ENCODE results near the gene CYBA.

The CYBA gene

GRCh38 chr16:88631920-88632586, 18.8 kb downstream of the CYBA start:
- H3K4me3 ChIP-seq (ENCODE audit: low read depth, low read length): no peak overlapping the region

DNA sequence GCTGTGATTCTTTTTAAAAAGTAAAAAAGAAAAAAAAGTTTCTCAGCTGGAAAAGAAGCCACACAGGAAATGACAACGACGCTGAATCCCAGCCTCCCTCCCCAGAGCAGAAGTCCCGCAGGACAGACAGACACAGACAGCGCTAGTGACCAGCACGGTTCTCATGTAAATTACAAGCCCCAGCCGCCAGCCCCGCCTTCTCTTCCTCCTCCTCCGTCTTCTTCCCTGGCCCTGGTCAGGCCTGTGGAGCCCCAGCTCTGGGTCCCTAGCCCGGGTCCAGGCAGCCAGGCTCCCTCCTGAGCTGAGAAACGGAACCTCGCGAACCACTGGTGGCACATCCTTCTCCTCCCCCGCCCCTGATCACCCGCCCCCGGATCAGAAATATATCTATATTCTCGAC, 19.5 kb downstream of the CYBA start:
- H3K4me3 ChIP-seq (ENCODE audit: low read depth, low read length): no peak overlapping the region

GRCh38 chr16:88630941-88631340, 19.9 kb downstream of the CYBA start:
- H3K4me3 ChIP-seq (ENCODE audit: low read depth, low read length): no peak overlapping the region

DNA sequence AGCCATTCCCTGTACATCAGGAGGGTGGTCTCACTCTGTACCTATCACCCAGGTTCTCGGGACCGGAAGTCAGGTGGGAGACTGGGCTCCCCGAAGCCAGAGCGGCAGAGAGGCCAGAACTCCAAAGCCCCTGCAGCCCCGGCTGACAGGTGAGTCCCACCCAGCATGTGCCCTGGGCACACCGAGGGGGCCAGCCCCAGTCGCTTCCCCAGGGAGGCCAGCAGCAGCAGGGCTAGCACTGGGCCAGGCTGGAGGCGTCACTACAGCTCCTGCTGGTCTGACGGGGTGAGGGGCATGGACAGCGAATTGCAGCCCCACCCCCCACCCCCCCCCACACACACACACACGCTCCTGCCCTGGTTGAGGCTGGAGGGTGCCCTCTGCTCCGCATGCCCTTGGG, 20.4 kb downstream of the CYBA start:
- H3K4me3 ChIP-seq (ENCODE audit: low read depth, low read length): no peak overlapping the region

DNA sequence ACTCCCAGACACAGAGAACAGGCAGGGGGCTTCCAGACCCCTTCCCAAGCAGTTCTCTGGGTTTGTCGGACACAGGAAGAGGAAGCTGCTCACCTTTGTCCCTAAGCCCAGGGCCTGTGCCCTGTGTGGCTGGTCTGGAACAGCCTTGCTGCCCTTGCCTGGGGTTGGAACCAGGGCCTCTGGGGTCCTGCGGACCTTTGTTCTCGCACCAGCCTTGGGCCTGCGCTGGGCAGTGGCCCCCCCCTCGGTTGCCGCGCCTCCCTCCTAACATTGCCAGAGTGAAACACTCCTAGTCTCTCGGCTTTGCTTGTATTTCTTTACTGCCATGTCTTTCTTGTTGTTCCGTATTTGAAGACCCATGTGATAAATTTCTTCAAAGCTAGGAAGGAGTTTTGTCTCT, 21.0 kb downstream of the CYBA start:
- H3K4me3 ChIP-seq (ENCODE audit: low read depth, low read length): no peak overlapping the region

DNA sequence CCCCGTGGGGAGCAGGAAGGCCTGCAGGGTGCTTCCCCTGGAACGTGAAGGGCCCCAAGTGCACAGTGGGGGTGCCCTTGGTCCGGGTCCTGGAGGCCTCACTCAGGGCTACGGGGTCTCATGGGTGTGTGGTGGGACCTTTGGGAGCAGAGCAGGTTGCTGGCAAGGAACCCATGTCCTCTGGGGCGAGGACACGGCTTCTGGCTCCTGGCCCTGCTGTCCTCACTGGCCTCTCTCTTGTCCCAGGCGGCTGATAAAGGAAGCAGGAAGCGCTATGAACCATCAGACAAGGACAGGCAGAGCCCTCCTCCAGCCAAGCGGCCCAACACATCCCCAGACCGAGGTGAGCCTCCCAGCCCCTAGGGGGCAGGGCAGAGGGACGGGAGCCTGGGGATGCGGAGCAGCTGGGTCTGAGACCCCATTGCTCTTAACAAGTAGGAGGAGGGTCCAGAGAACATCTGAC, 22.3 kb downstream of the CYBA start:
- H3K4me3 ChIP-seq (ENCODE audit: low read depth, low read length): no peak overlapping the region

- H3K4me3 ChIP-seq (ENCODE audit: low read depth, low read length): no peak overlapping the region
Measured at GRCh38 chr16:88627531-88628411, 23.1 kb downstream of the CYBA start.

GRCh38 chr16:88626646-88627045, 24.2 kb downstream of the CYBA start:
- H3K4me3 ChIP-seq (ENCODE audit: low read depth, low read length): no peak overlapping the region

DNA sequence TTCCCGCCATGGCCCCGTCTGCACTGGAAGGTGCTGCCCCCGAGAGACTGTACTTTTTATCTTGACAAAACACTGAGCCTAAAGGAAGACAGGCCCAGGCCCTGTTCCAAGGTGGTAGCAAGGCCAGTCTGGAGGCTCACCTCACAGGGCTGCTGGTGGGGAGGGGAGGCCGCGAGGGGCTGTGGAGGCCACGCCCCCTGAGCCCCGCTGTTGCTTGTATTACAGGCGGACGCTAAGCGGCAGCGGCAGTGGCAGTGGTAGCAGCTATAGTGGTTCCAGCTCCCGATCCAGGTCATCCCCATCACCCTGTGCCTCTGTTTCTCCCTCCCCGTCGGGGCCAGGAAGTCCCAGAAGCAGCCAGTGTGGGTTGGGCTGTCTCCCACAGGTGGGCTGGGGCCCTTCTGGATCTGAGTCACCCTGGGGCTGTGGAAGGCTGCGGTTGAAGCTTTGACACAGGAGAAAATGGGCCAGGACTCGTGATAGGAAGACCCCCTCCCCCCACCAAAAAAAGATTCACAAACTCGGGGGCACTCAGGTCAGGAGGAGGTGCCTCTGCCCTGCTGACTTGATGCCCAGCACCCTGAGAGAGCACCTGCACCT, 25.8 kb downstream of the CYBA start:
- no peak overlapping the region for H3K4me3 ChIP-seq (ENCODE audit: low read depth, low read length)

DNA sequence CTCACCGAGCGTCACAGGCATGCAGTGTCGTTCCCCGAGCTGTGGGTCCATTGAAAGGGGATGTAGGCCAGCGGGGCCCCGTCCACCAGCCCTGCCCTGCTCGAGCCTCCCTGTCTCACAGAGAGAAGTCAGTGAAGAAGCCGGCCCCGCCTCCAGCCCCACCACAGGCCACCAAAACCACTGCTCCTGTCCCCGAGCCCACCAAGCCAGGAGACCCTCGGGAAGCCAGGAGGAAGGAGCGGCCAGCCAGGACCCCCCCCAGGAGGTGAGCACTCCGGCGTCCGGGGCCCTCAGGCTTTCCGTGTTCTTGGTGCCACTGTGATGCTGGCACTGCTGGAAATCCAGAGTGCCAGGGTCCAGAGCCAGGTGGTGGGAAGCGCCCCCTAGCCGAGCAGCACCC, 26.4 kb downstream of the CYBA start:
- no peak overlapping the region for H3K4me3 ChIP-seq (ENCODE audit: low read depth, low read length)

- no peak overlapping the region for H3K4me3 ChIP-seq (ENCODE audit: low read depth, low read length)
Measured at GRCh38 chr16:88623858-88624257, 27.0 kb downstream of the CYBA start.

DNA sequence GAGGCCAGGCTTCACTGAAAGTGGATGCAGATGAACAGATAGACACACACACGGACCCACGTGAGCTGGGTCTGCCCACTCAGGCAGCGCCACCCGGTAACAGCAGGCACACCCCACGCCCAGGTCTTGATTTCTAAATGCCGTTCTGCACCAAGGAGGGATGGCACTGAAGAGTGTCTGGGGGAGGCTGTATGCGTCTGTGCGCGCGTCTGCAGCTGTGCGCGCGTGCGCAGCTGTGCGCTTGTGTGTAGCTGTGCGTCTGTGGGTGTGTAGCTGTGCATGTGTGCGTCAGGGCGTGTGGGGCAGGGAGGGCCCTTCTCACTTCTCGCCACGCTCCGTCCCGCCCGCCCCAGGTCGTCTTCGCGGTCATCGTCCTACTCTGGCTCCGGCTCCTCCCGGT, 28.0 kb downstream of the CYBA start:
- no peak overlapping the region for H3K4me3 ChIP-seq (ENCODE audit: low read depth, low read length)

- H3K4me3 ChIP-seq (ENCODE audit: low read depth, low read length): no peak overlapping the region
Measured at GRCh38 chr16:88622125-88622524, 28.7 kb downstream of the CYBA start.

DNA sequence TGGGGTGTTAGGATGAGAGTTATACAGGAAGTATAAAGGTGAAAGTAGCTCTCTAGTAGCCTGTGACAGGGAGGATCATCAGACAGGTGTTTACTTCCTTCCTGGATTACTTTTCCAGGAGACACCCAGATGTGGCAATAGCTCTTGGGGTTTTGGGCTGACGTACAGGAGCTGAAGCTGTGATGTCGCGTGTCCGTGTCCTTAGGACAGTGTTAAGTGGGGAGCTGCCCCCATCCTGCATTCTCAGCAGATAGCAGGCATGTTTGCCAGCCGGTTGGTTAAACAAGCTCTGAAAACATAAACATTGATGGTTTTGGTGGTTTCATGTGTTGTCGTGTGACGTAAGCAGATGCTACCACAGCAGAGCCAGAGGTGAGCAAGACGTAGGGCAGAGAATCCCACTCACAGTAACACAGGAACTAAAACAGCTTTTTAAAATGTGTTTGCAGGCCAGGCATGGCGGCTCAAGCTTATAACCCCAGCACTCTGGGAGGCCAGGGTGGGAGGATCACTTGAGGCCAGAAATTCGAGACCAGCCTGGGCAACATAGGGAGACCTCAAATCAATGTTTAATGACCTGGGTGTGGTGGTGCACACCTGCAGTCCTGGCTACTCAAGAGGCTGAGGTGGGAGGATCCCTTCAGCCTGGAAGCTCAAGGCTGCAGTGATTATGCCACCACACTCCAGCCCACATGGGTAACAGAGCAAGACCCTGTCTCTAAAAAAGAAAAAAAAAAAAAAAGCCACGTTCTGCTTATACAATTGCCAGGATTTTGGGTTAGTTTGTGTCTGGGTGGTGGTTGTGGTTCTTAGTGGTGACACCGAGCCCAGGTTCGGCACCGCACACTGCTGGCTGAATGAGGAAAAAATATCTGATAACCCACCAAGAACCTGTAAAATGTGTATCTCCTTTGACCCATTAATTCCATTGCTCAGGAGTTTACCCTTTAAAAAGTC, 30.7 kb downstream of the CYBA start:
- H3K4me3 ChIP-seq (ENCODE audit: low read depth, low read length): no peak overlapping the region

DNA sequence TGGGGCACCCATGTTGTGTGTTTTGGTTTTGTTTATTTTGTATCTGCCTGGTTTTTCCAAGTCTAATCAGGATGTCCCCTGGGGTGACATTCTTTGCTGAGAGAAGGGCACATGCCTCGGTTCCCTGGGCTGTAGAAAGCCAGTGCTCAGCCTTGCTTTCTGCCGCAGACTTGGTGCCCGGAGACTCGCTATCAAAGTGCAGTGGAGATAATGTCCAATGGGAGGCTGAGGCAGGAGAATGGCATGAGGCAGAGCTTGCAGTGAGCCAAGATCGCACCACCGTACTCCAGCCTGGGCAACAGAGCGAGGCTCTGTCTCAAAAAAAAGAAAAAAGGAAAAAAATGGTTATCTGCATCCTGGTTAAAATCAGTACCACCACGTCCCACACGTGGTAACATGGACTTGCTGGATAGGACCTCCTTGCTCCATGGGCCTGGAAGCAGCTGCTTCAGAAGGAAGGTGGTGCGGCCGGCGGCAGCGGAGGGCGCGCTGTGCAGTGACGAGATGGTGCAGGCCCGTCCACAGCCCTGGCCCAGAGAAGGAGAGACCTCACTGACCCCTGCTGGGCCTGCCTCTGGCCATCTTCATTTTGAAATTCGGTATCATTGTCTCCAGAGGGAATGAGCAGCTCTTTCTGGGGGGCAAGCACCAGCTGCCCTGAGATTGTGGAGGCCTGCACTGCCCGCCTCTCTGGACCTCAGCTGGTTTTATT, 31.7 kb downstream of the CYBA start:
- no peak overlapping the region for H3K4me3 ChIP-seq (ENCODE audit: low read depth, low read length)

- no peak overlapping the region for H3K4me3 ChIP-seq (ENCODE audit: low read depth, low read length)
Measured at GRCh38 chr16:88618182-88618955, 32.5 kb downstream of the CYBA start.

DNA sequence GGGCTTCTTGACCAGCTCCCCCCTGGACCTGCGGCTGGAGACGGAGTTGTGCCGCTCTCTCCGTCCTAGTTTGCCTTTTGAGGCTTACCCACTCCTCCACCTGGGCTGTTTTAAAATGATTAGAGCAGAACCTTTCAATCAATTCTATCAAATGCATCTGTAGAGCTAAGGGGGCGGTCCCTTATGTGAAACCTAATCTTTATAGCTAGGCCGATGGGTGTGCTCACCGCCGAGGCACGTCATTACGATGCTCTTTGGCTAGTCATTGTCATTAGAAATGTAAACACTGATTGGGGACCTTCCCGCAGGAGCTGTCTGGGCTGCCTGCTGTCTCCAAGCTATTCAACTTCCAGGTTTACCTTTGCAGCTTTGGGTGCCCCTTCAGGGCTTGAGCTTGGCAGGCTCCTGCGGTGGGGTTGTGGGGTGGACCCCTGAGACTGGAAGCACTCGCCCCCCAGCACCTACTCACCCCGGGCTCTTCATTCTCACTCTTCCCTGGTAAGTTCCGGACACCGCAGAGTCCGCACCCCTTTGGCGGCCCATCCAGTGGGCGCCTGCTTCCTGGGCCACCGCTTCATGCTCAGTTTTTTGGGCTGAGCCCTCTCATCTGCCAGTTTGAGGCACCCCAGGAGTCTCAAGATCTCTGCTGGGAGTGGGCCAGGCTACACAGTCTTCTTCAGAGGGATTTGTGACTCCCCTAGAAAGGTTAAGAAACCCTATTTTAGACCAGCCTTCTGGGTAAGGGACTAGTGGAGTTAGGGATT, 33.4 kb downstream of the CYBA start:
- no peak overlapping the region for H3K4me3 ChIP-seq (ENCODE audit: low read depth, low read length)

DNA sequence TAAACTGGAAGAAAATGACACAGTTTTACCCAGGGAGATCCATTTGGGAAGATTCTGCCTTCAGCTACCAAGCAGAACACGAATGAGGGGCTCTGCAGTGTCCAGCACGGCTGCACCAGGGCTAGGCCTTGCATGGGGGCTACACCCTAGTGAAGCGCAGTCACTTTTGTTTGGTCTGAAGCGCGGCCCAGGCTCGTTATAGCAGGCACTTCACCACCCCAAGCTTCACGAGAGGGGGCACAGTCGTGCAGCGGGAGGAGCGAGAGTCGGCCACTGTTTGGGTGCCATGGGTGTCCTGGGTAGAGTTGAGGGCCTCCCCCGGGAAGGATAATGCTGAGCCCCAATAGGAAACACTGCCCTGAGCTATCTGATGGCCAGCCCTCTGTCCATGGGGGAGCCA, 34.1 kb downstream of the CYBA start:
- no peak overlapping the region for H3K4me3 ChIP-seq (ENCODE audit: low read depth, low read length)

- H3K4me3 ChIP-seq (ENCODE audit: low read depth, low read length): no peak overlapping the region
Measured at GRCh38 chr16:88616320-88616719, 34.5 kb downstream of the CYBA start.
